Gastrocnemius medialis (tissue), 4 donors: ENCODE results near the gene COL4A5.

ENCODE experiments used
- CTCF ChIP-seq, 5 experiments: fragments of 450-650 bp in 3 of 5; fragments of 200-600 bp in 2 of 5; sonication (generic) in 2 of 5; IDR thresholded peaks in 4 of 5; conservative IDR thresholded peaks in 1 of 5; 1 replicate in 4 of 5; 2 replicates in 1 of 5; pipeline ENCODE4 v1.5.1; 2016 to 2019; ENCODE audit warnings: antibody characterized with exemption in 5 of 5, mild to moderate bottlenecking in 3 of 5, moderate library complexity in 3 of 5
- POLR2A ChIP-seq, 2 donors: fragments of 450-650 bp; IDR thresholded peaks; one replicate each; pipeline ENCODE4 v1.6.1; 2017; ENCODE audit warnings: antibody characterized with exemption in 2 of 2, mild to moderate bottlenecking in 2 of 2, moderate library complexity in 2 of 2

GRCh38 chrX:108447303-108447702, 7.7 kb downstream of the COL4A5 start:
- TF ChIP-seq CTCF (IDR thresholded peaks at IDR 0.05 in 4 of 5, conservative IDR thresholded peaks at IDR 0.05 in 1 of 5) (no peak), POLR2A (IDR thresholded peaks at IDR 0.05) (no peak)
